HepG2 (cell line): ENCODE results near the gene LRRC19. TPM values are rescaled to one million over a fixed set of nuclear protein-coding genes. Genes with fewer than 3 reads are reported as not detected.

Experiments
- EP300 ChIP-seq, 3 experiments: sonication (generic) in 1 of 3; formaldehyde crosslinking in 1 of 3; IDR thresholded peaks; 2 replicates each; pipeline versions ENCODE4 v1.5.1 to v1.6.1; 2011 to 2020; ENCODE audit warnings: low read depth in 2 of 3, low read length in 2 of 3, borderline replicate concordance in 1 of 3, improper control_type of control experiment in 1 of 3, mild to moderate bottlenecking in 1 of 3, missing genetic modification reagents in 1 of 3, moderate library complexity in 1 of 3
- HCFC1 ChIP-seq: fragments of 150-350 bp; IDR thresholded peaks from 2 replicates; pipeline ENCODE4 v1.6.1; 2014; ENCODE audit warnings: low read depth, low read length
- KMT2A ChIP-seq: sonication (generic); formaldehyde crosslinking; IDR thresholded peaks from 2 replicates; pipeline ENCODE4 v1.4.0; 2020; ENCODE audit warnings: missing genetic modification reagents
- MAFK ChIP-seq, 2 experiments: IDR thresholded peaks in 1 of 2; conservative IDR thresholded peaks in 1 of 2; 2 replicates each; pipeline ENCODE4 v1.6.1; 2011; ENCODE audit warnings: improper control_type of control experiment in 2 of 2, low read length in 2 of 2
- MTA3 ChIP-seq: sonication (generic); formaldehyde crosslinking; IDR thresholded peaks from 2 replicates; pipeline ENCODE4 v1.4.0; 2020; ENCODE audit warnings: missing genetic modification reagents
- NPAS2 ChIP-seq: sonication (generic); formaldehyde crosslinking; IDR thresholded peaks from 2 replicates; pipeline ENCODE4 v1.8.0; 2022; ENCODE audit warnings: mild to moderate bottlenecking, missing genetic modification reagents, borderline replicate concordance
- PHF5A ChIP-seq: IDR thresholded peaks from one replicate; pipeline ENCODE4 v1.6.1; 2018; ENCODE audit warnings: low read depth, missing genetic modification reagents; ENCODE audit not compliant: unreplicated experiment
- SATB2 ChIP-seq: sonication (generic); formaldehyde crosslinking; IDR thresholded peaks from 2 replicates; pipeline ENCODE4 v1.5.0; 2020; ENCODE audit warnings: missing genetic modification reagents
- SIX1 ChIP-seq: sonication (generic); formaldehyde crosslinking; IDR thresholded peaks from 2 replicates; pipeline ENCODE4 v1.4.0; 2020; ENCODE audit warnings: missing genetic modification reagents, borderline replicate concordance
- THRA ChIP-seq: sonication (generic); formaldehyde crosslinking; IDR thresholded peaks from 2 replicates; pipeline ENCODE4 v1.4.0; 2020; ENCODE audit warnings: missing genetic modification reagents, borderline replicate concordance
- ZBTB39 ChIP-seq: sonication (generic); formaldehyde crosslinking; IDR thresholded peaks from 2 replicates; pipeline ENCODE4 v1.5.0; 2020; ENCODE audit warnings: missing genetic modification reagents
- ZBTB4 ChIP-seq: sonication (generic); formaldehyde crosslinking; IDR thresholded peaks from 2 replicates; pipeline ENCODE4 v1.4.0; 2020; ENCODE audit warnings: missing genetic modification reagents, mild to moderate bottlenecking, borderline replicate concordance
- ZBTB42 ChIP-seq: sonication (generic); formaldehyde crosslinking; IDR thresholded peaks from 2 replicates; pipeline ENCODE4 v1.5.0; 2020; ENCODE audit warnings: mild to moderate bottlenecking, missing genetic modification reagents
- ZC3H4 ChIP-seq: sonication (generic); formaldehyde crosslinking; IDR thresholded peaks from 2 replicates; pipeline ENCODE4 v1.4.0; 2020; ENCODE audit warnings: missing genetic modification reagents, borderline replicate concordance
- ZNF317 ChIP-seq: sonication (generic); formaldehyde crosslinking; IDR thresholded peaks from 2 replicates; pipeline ENCODE4 v1.5.0; 2020; ENCODE audit warnings: mild to moderate bottlenecking, missing genetic modification reagents
- ZNF431 ChIP-seq: sonication (generic); formaldehyde crosslinking; IDR thresholded peaks from 2 replicates; pipeline ENCODE4 v1.9.0; 2022; ENCODE audit warnings: missing genetic modification reagents, low read depth, mild to moderate bottlenecking, borderline replicate concordance
- ZNF564 ChIP-seq: sonication (generic); formaldehyde crosslinking; IDR thresholded peaks from 2 replicates; pipeline ENCODE4 v1.8.1; 2023; ENCODE audit warnings: mild to moderate bottlenecking, missing genetic modification reagents
- ZNF83 ChIP-seq: sonication (generic); formaldehyde crosslinking; IDR thresholded peaks from 2 replicates; pipeline ENCODE4 v1.4.0; 2020; ENCODE audit warnings: missing genetic modification reagents, mild to moderate bottlenecking, borderline replicate concordance
- ZUFSP ChIP-seq: sonication (generic); formaldehyde crosslinking; IDR thresholded peaks from 2 replicates; pipeline ENCODE4 v1.9.0; 2021; ENCODE audit warnings: missing genetic modification reagents, mild to moderate bottlenecking, borderline replicate concordance
- polyA plus RNA-seq, 8 experiments: library from polyadenylated mRNA; depleted of rRNA in 3 of 8; stranded (reverse) in 7 of 8; unstranded in 1 of 8; fragments of >200 nt; fragmentation: Illumina TruSeq in 4 of 8; extraction: Trizol in 4 of 8; gene quantifications; 2 replicates each; pipeline versions ENCODE4 v1.2.1 to v1.2.3, GENCODE V29; 2011 to 2016; ENCODE audit warnings: low read depth in 4 of 8, missing spikeins in 1 of 8, mixed read lengths in 1 of 8; ENCODE audit not compliant: insufficient read depth in 1 of 8
- total RNA-seq, 5 experiments: library from RNA; depleted of rRNA; stranded (reverse); fragments of >200 nt; fragmentation: Illumina TruSeq; extraction: Trizol; gene quantifications; 2 replicates each; pipeline ENCODE4 v1.2.3, GENCODE V29; 2016; ENCODE audit warnings: low read depth in 1 of 5

The LRRC19 gene
- total and polyA plus RNA-seq, 2 of the 13 experiments (the other 11 are each of a cell fraction or from before 2014, with no cell fraction given) = not detected

- no peak for TF ChIP-seq SIX1 (CRISPR knock-in tag)
- peak; percentile 94 for TF ChIP-seq KMT2A (CRISPR knock-in tag)
- no peak for TF ChIP-seq PHF5A
- peak; percentile 83; the same call in 1 of the 2 replicates for TF ChIP-seq ZBTB4
- TF ChIP-seq SATB2 (CRISPR knock-in tag) = no peak
- TF ChIP-seq MTA3 (CRISPR knock-in tag) = no peak
- TF ChIP-seq ZNF83 (CRISPR knock-in tag) = no peak; the same call in 1 of the 2 replicates
- TF ChIP-seq HCFC1 = peak; percentile 87
- TF ChIP-seq ZBTB42 (CRISPR knock-in tag) = peak; percentile 60; the same call in 1 of the 2 replicates
- no peak for TF ChIP-seq THRA
- TF ChIP-seq ZNF564 (CRISPR knock-in tag) = peak; percentile 43; the same call in 1 of the 2 replicates
- no peak for TF ChIP-seq ZC3H4 (CRISPR knock-in tag)
- TF ChIP-seq NPAS2 = no peak
- 0 out of 4 replicates have a peak, but pooled peaks of 1 of the 2 experiments have one; percentile 5 for TF ChIP-seq EP300 (IDR thresholded peaks at IDR 0.05; ENCODE audit: low read depth in 2 of 2, low read length in 2 of 2)
- no peak for TF ChIP-seq EP300 (CRISPR knock-in tag; IDR thresholded peaks at IDR 0.05; ENCODE audit: borderline replicate concordance)
- TF ChIP-seq ZBTB39 (CRISPR knock-in tag) = peak; percentile 85; the same call in 1 of the 2 replicates
- no peak for TF ChIP-seq MAFK (conservative IDR thresholded peaks at IDR 0.05 in 1 of 2, IDR thresholded peaks at IDR 0.05 in 1 of 2; ENCODE audit: low read length in 2 of 2)
- no peak for TF ChIP-seq ZNF431 (CRISPR knock-in tag)
- no peak for TF ChIP-seq ZUFSP (CRISPR knock-in tag)
- peak; percentile 75; the same call in 1 of the 2 replicates for TF ChIP-seq ZNF317 (CRISPR knock-in tag)
Measured at GRCh38 chr9:26946753-26947727, 58.4 kb downstream of the LRRC19 start, which contains the start of gene PLAA (continued).
